C4-2B (cell line): ENCODE data around the gene POR.
"Not testable (repeated sequence)": the region's sequence is repeated elsewhere in the genome, so short reads cannot be mapped to it uniquely, and the experiment has no call there.

ENCODE experiments used
- CTCF ChIP-seq: fragments of 450-650 bp; conservative IDR thresholded peaks from 2 replicates; pipeline ENCODE4 v1.5.1; 2017; ENCODE audit warnings: mild to moderate bottlenecking
- ZFX ChIP-seq: fragments of 450-650 bp; IDR thresholded peaks from 2 replicates; pipeline ENCODE4 v1.6.1; 2017

- TF ChIP-seq CTCF, ZFX: not testable (repeated sequence)
Observed at GRCh38 chr7:75874180-75874579, 40.8 kb upstream of the POR start.
